Testis (tissue), 3 donors: ENCODE data around the gene SLC16A8. TPM values are rescaled to one million over a fixed set of nuclear protein-coding genes. Genes with fewer than 3 reads are reported as not detected.

Source experiments
- DNase-seq: peaks from one replicate; pipeline ENCODE4 v3.0.0-alpha.2; 2019
- H3K27ac ChIP-seq, 2 donors: fragments of 200-600 bp; sonication (generic); one replicate each; pipeline ENCODE4 v1.5.1; 2019
- H3K27me3 ChIP-seq: fragments of 200-600 bp; sonication (generic); one replicate; pipeline ENCODE4 v1.5.1; 2019
- H3K36me3 ChIP-seq: fragments of 200-600 bp; sonication (generic); one replicate; pipeline ENCODE4 v1.5.1; 2017; ENCODE audit warnings: low read depth; ENCODE audit errors: missing control alignments
- H3K4me1 ChIP-seq: fragments of 200-600 bp; sonication (generic); one replicate; pipeline ENCODE4 v1.5.1; 2019
- H3K4me3 ChIP-seq, 2 donors: fragments of 200-600 bp; sonication (generic); one replicate each; pipeline ENCODE4 v1.5.1; 2017 to 2019
- H3K9me3 ChIP-seq: fragments of 200-600 bp; sonication (generic); one replicate; pipeline ENCODE4 v1.5.1; 2017
- CTCF ChIP-seq, 3 experiments: fragments of 450-650 bp in 2 of 3; fragments of 200-600 bp in 1 of 3; sonication (generic) in 1 of 3; IDR thresholded peaks; one replicate each; pipeline ENCODE4 v1.5.1; 2016 to 2019; ENCODE audit warnings: antibody characterized with exemption in 3 of 3, mild to moderate bottlenecking in 2 of 3, moderate library complexity in 1 of 3
- POLR2A ChIP-seq: fragments of 450-650 bp; IDR thresholded peaks from one replicate; pipeline ENCODE4 v1.6.1; 2017; ENCODE audit warnings: antibody characterized with exemption, mild to moderate bottlenecking, moderate library complexity
- WGBS, 2 donors: methylation state at CpG; one replicate each; pipeline ENCODE4 v1.1.5; 2018; 5-methylcytosine and 5-hydroxymethylcytosine counted together
- intact Hi-C: fragments of 100-400 bp; cut with DNase I; formaldehyde crosslinking; loops from one replicate; pipeline ENCODE4 v1.15.1; 2023; ENCODE audit warnings: low total_unique reads
- polyA plus RNA-seq: library from polyadenylated mRNA; stranded (reverse); fragments of 350-450 nt; fragmentation: Illumina TruSeq; extraction: RNeasy Lipid Tissue Mini Kit (QIAGEN cat#74804); gene quantifications from one replicate; pipeline ENCODE4 v1.2.3, GENCODE V29; 2014; ENCODE audit warnings: low read depth, low replicate concordance; ENCODE audit not compliant: insufficient read depth
- total RNA-seq, 2 donors: library from RNA; depleted of rRNA; stranded (reverse); fragments of >200 nt; gene quantifications; one replicate each; pipeline ENCODE4 v1.2.3, GENCODE V29; 2016

SLC16A8 gene
- total and polyA plus RNA-seq, 3 donors from 2014 or later = 1.6 to 2.4 (median 2.0) TPM

- no peak for DNase-seq
- no peaks in the 10 kb centered on the region for H3K27me3 ChIP-seq
- 50 to 61% methylated on average over 5 of the region's 5 CpGs for WGBS, 2 donors
- intact Hi-C loops = no loop called here
- peaks cover 26% of the 10 kb centered on the region for H3K4me1 ChIP-seq
- no peak for TF ChIP-seq POLR2A
- no peak for TF ChIP-seq CTCF (IDR thresholded peaks at IDR 0.05)
- no peak overlapping the region for H3K4me3 ChIP-seq
- H3K27ac ChIP-seq = peak overlapping the region in 1 of 2 donors; percentile 45
- H3K36me3 ChIP-seq = no peaks in the 10 kb centered on the region
- H3K9me3 ChIP-seq = no peaks in the 10 kb centered on the region
These were observed 54.1 kb downstream of the SLC16A8 start for GRCh38 chr22:38029901-38030300.

GRCh38 chr22:38029370-38029769 lies 54.6 kb downstream of the SLC16A8 start:
- Histone ChIP-seq H3K27me3 (no peaks in the 10 kb centered on the region), H3K4me3 (no peak overlapping the region), H3K36me3 (no peaks in the 10 kb centered on the region), H3K9me3 (no peaks in the 10 kb centered on the region), H3K27ac (no peak overlapping the region), H3K4me1 (peaks cover 21% of the 10 kb centered on the region)
- intact Hi-C loops = no loop called here
- DNase-seq = no peak
- TF ChIP-seq POLR2A = no peak
- TF ChIP-seq CTCF (IDR thresholded peaks at IDR 0.05) = no peak

GRCh38 chr22:38028344-38029130 lies 55.4 kb downstream of the SLC16A8 start:
- Histone ChIP-seq H3K27me3 (no peaks in the 10 kb centered on the region), H3K9me3 (no peaks in the 10 kb centered on the region), H3K27ac (no peak overlapping the region), H3K36me3 (no peaks in the 10 kb centered on the region), H3K4me1 (peaks cover 12% of the 10 kb centered on the region), H3K4me3 (no peak overlapping the region)
- no peak for DNase-seq
- WGBS, 2 donors = 87 to 89% methylated on average over 12 to 15 of the region's 15 CpGs
- intact Hi-C loops = no loop called here
- TF ChIP-seq POLR2A (no peak), CTCF (IDR thresholded peaks at IDR 0.05) (no peak)

Other genes with a start within 250 kb of the SLC16A8 start
- 100 to 1,000 TPM; 117 to 138 TPM for gene ANKRD54, start 239.8 kb downstream of the SLC16A8 start, total RNA-seq
- gene ANKRD54, start 239.8 kb downstream of the SLC16A8 start, polyA plus RNA-seq = 61.5 TPM
- 100 to 1,000 TPM; 185 to 316 TPM for gene EIF3L, start 234.8 kb downstream of the SLC16A8 start, total RNA-seq
- 295 TPM for gene EIF3L, start 234.8 kb downstream of the SLC16A8 start, polyA plus RNA-seq
- gene MICALL1, start 177.9 kb downstream of the SLC16A8 start, total RNA-seq = 10 to 100 TPM; 25.2 to 38.0 TPM
- 30.8 TPM for gene MICALL1, start 177.9 kb downstream of the SLC16A8 start, polyA plus RNA-seq
- 10 to 100 TPM; 50.9 to 70.9 TPM for gene C22orf23, start 130.6 kb downstream of the SLC16A8 start, total RNA-seq
- 241 TPM for gene C22orf23, start 130.6 kb downstream of the SLC16A8 start, polyA plus RNA-seq
- gene POLR2F, start 130.5 kb downstream of the SLC16A8 start, total RNA-seq = 100 to 1,000 TPM; 107 to 137 TPM
- gene POLR2F, start 130.5 kb downstream of the SLC16A8 start, polyA plus RNA-seq = 88.7 TPM
- 1 to 10 TPM; 5.0 to 5.4 TPM for gene SOX10, start 99.6 kb downstream of the SLC16A8 start, total RNA-seq
- gene SOX10, start 99.6 kb downstream of the SLC16A8 start, polyA plus RNA-seq = 6.1 TPM
- 10 to 100 TPM; 78.7 to 89.7 TPM for gene PICK1, start 26.8 kb downstream of the SLC16A8 start, total RNA-seq
- 61.5 TPM for gene PICK1, start 26.8 kb downstream of the SLC16A8 start, polyA plus RNA-seq
- gene BAIAP2L2, start 26.5 kb upstream of the SLC16A8 start, total RNA-seq = 10 to 100 TPM in 1 of 2 donors, 1 to 10 TPM in 1; 8.8 to 10.0 TPM
- 6.6 TPM for gene BAIAP2L2, start 26.5 kb upstream of the SLC16A8 start, polyA plus RNA-seq
- 100 to 1,000 TPM in 1 of 2 donors, 10 to 100 TPM in 1; 89.4 to 122 TPM for gene PLA2G6, start 97.6 kb upstream of the SLC16A8 start, total RNA-seq
- 135 TPM for gene PLA2G6, start 97.6 kb upstream of the SLC16A8 start, polyA plus RNA-seq
- 1 to 10 TPM; 3.7 to 5.8 TPM for gene MAFF, start 117.8 kb upstream of the SLC16A8 start, total RNA-seq
- gene MAFF, start 117.8 kb upstream of the SLC16A8 start, polyA plus RNA-seq = 3.2 TPM
- 10 to 100 TPM; 35.4 to 66.5 TPM for gene TMEM184B, start 188.8 kb upstream of the SLC16A8 start, total RNA-seq
- 25.2 TPM for gene TMEM184B, start 188.8 kb upstream of the SLC16A8 start, polyA plus RNA-seq
- gene CSNK1E, start 233.2 kb upstream of the SLC16A8 start, total RNA-seq = 100 to 1,000 TPM; 133 to 134 TPM
- 69.2 TPM for gene CSNK1E, start 233.2 kb upstream of the SLC16A8 start, polyA plus RNA-seq